NCI-H510A treated with DMSO at 0.1 percent for 48 hours (cell line): ENCODE data around the gene LAIR1.
"Not testable (repeated sequence)": the region's sequence is repeated elsewhere in the genome, so short reads cannot be mapped to it uniquely, and the experiment has no call there.

Source experiments
- DNase-seq: peaks from one replicate; lab custom pipeline; 2025; lab: John Stamatoyannopoulos, UW

The LAIR1 gene

DNA sequence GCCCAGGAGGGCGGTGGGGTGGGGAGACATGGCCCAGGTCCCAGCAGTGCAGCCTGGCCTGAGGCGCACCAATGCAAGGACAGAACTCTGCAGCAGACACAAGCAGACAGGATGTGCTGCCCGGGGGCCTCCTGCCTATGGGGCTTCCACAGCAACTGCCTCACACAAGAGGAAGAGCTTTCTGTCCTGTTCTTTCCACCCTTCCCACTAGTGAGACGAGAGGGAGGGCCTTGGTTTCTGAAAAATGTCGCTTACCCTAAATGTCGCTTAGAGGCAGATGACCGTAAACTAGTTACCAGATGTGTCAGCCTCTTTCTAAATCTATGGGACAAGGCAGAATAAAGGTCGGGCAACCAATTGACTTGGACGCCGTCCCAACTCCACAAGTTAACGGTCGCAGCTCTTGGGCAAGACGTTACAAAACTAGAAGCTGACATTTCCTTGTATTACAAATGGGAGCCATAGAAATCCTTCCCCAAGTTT is at the start of gene LAIR1:
LAIR1 (minus strand) TSS at position 157 of the 483 bp plus-strand sequence; CDS start at position 30, 127 bp downstream.
- no peak for DNase-seq

- DNase-seq: no peak
Measured at GRCh38 chr19:54414156-54414555, 49.4 kb upstream of the LAIR1 start.

DNA sequence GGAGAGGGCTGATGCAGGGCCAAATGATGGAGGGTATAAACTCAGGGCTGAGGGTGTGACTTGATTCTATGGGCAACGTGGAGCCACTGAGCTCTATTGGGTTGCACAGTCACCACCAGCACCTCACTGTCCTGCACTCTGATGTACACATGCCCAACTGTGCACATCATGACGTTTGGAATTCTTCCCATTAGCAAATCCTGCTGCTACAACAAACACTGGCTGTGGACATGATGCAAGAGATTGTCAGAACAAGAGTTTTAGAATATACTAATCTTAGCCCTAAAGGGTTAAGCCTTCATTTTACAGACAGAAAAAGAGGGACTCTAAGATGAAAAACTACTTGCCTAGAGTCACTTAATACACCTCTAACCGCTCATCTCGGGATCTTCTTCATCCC is 48.1 kb upstream of the LAIR1 start:
- DNase-seq: no peak

- no peak for DNase-seq
Measured at GRCh38 chr19:54411033-54411432, 46.3 kb upstream of the LAIR1 start.

DNA sequence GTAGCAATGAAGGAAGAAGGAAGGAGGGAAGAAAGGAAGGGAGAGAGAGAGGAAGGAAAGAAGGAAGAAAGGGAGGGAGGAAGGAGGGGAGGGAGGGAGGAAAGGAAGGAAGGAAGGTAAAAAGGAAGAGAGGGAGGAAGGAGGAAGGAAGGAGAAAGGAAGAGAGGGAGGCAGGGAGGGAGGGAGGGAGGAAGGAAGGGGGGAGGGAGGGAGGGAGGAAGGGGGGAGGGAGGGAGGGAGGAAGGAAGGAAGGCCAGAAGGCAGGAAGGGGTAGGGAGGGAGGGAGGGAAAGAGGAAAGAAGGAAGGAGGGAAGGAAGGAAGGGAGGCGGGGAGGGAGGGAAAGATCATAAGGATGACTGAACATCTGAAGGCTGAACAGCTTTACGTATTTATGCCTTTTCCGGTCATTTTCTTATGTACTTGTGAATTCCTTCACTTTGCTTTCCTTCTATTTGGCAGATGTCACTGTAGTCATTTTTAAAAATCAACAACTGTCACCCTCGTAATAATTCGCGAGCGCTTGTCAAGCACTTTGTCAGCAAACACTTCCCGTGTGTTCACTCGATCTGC is 43.8 kb upstream of the LAIR1 start:
- no peak for DNase-seq

DNA sequence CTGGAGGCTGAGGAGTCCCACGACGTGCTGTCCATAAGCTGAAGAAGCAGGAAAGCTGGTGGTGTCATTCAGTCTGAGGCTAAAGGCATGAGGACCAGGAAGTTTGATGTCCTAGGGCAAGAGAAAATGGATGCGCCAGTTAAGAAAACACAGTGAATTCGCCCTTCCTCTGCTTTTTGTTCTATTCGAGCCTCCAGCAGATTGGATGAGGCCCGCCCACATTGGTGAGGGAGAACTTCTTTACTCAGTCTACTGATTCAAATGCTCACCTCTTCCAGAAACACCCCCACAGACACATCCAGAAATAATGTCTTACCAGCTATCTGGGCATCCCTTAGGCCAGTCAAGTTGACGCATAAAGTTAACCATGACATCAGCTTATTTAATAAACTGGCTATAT is 43.0 kb upstream of the LAIR1 start:
- DNase-seq: no peak

DNA sequence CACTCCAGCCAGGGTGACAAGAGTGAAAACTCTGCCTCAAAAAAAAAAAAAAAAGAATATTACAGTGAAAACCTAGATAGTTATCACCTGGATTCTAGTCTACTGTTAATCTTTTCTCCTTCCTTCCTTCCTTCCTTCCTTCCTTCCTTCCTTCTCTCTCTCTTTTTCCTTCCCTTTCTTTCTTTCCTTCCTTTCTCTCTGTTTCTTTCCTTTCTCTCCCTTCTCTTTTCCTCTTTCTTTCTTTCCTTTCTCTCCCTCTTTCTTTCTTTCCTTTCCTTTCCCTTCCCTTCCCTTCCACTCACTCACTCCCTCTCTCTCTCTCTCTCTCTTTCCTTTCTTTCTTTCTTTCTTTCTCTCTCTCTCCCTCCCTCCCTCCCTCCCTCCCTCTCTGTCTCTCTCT is 40.9 kb upstream of the LAIR1 start:
- DNase-seq: no peak

- DNase-seq: no peak
Measured at GRCh38 chr19:54403054-54403453, 38.3 kb upstream of the LAIR1 start.

GRCh38 chr19:54400913-54401312 is 36.2 kb upstream of the LAIR1 start:
- DNase-seq: no peak

DNA sequence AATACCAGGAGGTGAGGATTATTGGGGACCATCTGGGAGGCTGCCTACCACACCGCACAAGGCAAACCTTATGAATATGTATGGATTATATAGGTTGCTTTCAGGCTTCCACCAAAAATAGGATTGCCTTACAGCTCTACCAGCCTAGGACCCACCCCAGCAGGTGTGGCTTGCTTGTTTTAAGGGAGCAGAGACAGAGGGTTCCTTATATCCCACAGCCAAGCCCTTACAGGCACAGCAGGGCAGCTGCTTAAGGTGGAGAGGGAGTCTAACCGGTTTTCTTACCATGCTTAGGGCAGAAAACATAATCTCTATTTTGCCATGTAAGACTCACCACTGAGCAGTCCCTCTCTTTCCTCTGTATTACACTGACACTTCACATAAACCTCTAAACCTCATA is 34.5 kb upstream of the LAIR1 start:
- no peak for DNase-seq

DNA sequence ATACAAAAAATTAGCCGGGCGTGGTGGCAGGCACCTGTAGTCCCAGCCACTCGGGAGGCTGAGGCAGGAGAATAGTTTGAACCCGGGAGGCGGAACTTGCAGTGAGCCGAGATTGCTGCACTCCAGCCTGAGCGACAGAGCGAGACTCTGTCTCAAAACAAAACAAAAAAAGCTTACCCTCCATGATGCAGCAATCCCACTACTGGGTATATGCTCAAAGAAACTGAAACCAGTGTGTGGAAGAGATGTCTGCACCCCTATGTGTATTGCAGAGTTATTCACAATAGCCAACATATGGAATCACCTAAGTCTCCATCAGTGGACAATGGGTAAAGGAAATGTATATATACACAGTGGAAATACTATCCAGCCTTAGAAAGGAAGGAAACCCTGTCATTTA is 31.0 kb upstream of the LAIR1 start:
- no peak for DNase-seq

- DNase-seq: no peak
Measured at GRCh38 chr19:54393381-54393780, 28.6 kb upstream of the LAIR1 start.

DNA sequence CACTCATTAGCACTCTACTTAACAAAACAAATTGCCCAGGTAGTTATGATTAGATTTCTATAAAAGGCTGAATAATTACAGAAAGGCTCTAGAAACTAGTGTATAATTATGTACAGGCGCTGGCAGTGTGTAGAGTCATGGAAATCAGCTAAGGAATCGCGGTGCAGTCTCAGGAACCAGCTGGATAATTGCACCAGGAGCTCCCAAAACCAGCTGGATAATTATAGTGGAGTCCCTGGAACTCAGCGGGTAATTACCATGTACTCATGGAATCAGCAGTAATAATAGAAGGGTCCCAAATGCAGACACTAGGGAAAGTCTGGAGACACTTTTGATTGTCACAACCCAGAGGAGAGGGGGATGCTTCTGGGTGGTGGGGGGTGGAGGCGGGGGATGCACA is 27.4 kb upstream of the LAIR1 start:
- DNase-seq: no peak

DNA sequence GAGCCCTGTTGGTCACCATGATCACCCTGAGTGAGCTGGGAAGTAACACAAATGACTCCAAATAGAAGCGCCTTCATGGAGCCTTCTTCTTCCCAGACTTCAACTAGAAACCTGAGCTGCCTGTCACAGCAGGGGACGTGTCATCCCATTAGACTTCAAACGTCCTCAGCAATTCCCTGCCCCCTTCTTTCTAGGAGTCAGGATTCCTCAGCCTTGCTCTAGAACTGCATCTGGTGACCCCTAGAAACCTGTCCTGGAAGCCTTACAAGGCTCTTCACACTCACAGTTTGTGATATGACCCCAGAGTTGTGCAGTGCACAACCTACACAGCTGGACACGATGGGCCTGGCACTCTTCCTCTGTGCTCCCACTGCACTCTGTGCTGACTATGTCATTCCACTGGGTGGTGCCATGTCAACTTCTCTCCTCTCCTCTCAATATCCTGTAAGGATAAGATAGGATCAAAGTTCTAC is 26.9 kb upstream of the LAIR1 start:
- no peak for DNase-seq

DNA sequence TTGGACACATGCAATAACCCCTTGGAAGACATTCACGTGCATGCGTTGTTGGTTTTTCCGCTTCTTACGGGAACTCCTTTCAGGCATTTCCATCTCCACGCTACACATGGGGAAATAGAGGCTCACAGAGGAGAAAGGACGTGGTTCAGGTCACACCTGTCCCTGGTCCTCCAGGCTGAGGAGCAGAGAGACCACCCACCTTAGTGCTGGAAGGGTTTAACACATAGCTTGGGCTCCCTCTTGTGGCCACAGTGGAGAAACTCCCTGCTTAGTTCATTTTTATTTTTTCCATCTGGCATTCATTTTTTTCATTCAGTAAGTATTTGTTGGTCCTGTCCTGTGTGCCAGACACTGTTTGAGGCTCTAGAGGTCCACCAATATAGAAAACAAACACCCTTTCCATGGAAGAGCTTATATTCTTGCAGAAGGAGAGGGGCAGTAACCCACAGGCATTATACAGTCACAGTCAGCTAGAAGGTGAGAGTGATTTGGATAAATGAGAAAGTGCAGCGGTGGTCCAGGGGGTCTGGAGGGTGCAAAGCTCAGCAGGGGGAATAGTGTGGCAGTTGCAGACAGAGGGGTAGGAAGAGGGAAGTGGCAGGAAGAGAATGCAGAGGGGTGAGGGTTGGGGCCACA is 26.3 kb upstream of the LAIR1 start:
- DNase-seq: peak; percentile 13

DNA sequence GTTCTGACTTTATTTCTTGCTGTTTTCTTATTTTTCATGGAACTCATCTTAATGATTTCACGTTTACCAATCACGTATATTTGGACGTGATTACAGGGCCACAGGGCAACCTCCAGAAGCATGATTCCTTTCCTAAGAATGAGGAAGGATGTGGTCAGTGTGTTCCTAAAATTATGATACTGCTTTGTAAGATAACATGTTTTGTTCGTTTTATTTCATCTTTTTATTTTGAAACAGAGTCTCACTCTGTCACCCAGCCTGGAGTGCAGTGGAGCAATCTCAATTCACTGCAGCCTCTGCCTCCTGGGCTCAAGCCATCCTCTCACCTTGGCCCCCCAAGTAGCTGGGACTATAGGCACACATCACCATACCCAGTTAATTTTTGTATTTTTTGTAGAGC is 24.8 kb upstream of the LAIR1 start:
- no peak for DNase-seq

- no peak for DNase-seq
Measured at GRCh38 chr19:54388802-54389139, 24.0 kb upstream of the LAIR1 start.

DNA sequence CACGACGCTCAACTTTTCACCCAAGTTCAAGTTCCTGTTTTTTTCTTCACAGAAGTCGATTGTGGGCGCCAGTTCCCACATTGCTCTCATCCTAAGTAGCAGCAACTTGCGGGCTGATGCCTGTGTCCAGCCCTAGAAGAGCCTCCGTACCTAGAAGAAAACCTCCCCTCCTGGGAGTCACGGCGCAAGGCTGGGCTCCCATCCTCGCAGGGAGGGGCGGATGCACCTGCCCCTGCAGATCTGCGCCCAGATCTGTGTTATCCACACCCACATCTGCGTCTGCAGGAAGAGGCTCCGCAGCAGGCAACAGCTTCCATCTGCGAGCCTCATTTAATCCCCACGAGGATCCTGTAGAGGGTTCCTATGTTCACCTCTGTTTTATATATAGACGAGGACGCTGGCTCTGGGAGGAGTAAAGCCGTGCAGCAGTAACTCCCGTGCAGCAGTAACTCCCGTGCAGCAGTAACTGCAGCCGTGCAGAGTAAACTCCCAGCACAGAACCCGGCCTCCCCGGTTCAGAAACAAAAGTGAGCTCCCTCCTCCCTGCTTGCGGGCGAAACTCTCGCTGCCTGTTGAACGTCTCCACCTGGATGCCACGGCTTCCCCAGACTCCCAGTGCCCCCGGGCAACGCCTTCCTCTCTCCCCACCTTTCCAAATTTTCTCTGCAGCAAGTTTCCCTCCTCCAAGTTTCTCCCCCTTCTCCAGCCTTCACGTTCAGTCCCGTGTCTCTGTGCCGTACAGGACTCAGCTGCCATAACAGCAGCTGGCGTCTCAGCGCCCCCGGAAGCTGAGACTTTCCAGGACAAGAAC is 23.5 kb upstream of the LAIR1 start:
- DNase-seq: no peak

GRCh38 chr19:54383330-54383729 is 18.6 kb upstream of the LAIR1 start:
- no peak for DNase-seq

DNA sequence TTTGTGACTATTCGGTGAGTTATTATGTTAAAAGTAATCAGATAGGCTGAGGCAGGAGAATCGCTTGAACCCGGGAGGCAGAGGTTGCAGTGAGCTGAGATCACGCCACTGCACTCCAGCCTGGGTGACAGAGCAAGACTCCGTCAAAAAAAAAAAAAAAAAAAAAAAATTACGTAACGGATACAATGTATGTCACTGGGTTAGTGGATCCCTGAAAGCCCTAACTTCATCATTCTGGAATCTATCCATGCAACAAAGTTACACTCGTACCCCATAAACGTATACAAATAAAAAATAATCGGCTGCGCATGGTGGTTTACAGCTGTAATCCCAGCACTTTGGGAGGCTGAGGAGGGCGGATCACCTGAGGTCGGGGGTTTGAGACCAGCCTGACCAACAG is 17.3 kb upstream of the LAIR1 start:
- not testable (repeated sequence) for DNase-seq

DNA sequence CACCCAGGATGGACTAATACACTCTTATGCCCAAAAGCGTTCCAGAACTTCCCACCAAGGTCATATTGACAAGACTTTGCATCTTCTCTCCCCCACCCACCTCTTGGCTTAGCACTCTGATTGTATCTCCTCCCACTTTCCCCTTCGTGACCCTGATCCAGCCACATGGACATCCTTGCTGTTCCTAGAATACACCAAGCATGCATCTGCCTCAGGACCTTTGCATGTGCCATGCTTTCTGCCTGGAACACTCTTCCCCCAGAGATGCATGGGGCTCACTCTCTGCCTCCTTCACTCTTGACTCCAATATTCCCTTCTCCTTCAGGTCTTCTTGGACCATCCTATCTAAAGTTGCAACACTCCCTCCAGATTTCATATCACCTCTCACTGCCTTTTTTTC is 16.2 kb upstream of the LAIR1 start:
- no peak for DNase-seq

DNA sequence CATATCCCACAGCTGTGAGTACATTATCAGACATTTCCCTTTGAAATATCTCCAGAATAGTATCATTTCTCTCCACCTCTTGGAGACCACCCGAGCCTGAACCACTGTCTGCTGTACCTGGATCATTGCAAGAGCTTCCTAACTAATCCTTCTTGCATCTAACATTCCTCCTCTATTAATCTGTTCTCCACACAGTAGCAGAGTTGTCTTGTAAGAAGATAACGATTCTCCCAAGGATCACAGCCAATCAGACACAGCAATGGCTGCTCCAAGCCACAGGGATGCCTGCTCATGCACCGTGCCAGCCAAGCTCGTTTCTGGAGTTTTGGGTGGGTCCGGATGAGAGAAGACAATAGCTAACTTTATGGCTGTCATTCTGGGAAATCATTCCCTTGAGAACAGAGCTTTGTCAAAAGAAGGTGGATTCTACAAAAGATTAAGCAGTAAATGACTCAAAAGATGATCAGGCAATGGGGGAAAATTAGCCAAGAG is 14.5 kb upstream of the LAIR1 start:
- no peak for DNase-seq
